ENCODE measurements around the gene LSAMP. TPM values are rescaled to one million over a fixed set of nuclear protein-coding genes. Genes with fewer than 3 reads are reported as not detected.

Gene LSAMP
- total RNA-seq, 2 donors from 2014 or later: 1.1 to 5.9 TPM

DNA sequence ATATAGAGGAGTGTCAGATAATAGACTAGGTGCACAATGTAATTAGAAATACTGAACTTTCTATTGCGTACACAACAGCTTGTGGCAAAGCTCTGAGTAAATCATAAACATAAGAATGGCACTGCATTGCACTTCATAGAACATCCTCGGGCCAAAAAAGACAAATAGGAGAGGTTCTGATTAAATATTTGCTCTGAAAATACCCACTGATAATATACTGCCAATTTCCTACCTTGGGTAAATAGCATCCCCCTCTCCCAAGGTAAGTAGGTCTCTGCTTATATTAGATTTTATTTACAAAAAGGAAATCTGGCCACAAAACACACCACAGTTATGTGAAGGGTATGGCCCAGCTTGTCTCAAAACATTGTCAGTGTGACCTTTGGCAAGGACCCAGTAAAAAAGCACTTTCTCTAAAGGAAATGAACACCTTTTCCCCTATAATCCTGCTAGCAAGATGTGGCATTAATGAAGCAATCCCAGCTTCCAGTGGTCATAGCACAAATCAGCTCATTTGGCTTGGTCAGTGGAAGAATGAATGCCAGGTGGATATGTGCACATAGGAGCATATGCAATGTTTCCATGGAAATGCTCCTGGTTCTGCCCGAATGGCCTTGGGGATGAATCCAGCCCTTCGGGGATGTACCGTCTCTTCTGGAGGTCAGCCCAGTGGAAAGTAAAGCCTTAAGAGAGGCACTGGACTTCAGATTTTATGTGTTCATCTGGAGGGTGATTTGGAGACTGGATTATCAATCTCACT is 315.9 kb downstream of the LSAMP start:
- Histone ChIP-seq H3K27ac (no peak overlapping the region), H3K27me3 (no peaks in the 10 kb centered on the region), H3K9ac (ENCODE audit: low read depth in 2 of 2, low read length in 2 of 2) (no peak overlapping the region), H3K4me3 (no peak overlapping the region), H3K4me1 (no peaks in the 10 kb centered on the region), H3K9me3 (no peaks in the 10 kb centered on the region), H3K36me3 (no peaks in the 10 kb centered on the region)
- TF ChIP-seq, protein P1, sequence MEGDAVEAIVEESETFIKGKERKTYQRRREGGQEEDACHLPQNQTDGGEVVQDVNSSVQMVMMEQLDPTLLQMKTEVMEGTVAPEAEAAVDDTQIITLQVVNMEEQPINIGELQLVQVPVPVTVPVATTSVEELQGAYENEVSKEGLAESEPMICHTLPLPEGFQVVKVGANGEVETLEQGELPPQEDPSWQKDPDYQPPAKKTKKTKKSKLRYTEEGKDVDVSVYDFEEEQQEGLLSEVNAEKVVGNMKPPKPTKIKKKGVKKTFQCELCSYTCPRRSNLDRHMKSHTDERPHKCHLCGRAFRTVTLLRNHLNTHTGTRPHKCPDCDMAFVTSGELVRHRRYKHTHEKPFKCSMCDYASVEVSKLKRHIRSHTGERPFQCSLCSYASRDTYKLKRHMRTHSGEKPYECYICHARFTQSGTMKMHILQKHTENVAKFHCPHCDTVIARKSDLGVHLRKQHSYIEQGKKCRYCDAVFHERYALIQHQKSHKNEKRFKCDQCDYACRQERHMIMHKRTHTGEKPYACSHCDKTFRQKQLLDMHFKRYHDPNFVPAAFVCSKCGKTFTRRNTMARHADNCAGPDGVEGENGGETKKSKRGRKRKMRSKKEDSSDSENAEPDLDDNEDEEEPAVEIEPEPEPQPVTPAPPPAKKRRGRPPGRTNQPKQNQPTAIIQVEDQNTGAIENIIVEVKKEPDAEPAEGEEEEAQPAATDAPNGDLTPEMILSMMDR (IDR thresholded peaks at IDR 0.05): no peak
- DNase-seq: no peak
- intact Hi-C loops (cut with DNase I): no loop called here

- H3K9me3 ChIP-seq: no peaks in the 10 kb centered on the region
- no peak overlapping the region for H3K4me3 ChIP-seq
- no peaks in the 10 kb centered on the region for H3K27me3 ChIP-seq
- no peak for DNase-seq
- intact Hi-C loops (cut with DNase I): no loop called here
- TF ChIP-seq, protein P1 (IDR thresholded peaks at IDR 0.05): no peak
- no peak overlapping the region for H3K27ac ChIP-seq
- no peak overlapping the region for H3K9ac ChIP-seq (ENCODE audit: low read depth in 2 of 2, low read length in 2 of 2)
- H3K4me1 ChIP-seq: no peaks in the 10 kb centered on the region
- H3K36me3 ChIP-seq: no peaks in the 10 kb centered on the region
Observed at GRCh38 chr3:116127464-116127863, 317.8 kb downstream of the LSAMP start.

DNA sequence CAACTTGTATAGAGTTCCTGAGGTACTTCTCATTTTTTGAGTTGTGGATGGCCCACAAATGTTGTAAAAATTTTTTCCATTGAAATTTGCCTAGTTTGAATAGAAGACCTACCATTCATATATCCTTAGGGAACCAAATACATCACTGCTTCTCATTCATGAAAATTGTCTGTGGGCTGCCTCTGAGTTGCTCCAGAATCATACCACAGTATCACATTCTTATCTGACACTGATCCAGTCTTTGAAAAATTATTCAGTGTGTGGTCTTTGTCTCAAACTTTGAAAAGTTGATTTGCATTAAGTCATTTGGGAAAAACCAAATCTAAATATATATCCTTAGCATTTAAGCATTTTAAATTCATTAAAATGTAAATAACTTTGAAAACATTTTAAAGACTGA is 321.1 kb downstream of the LSAMP start:
- no peak overlapping the region for H3K27ac ChIP-seq
- H3K27me3 ChIP-seq: no peaks in the 10 kb centered on the region
- TF ChIP-seq, protein P1 (IDR thresholded peaks at IDR 0.05): no peak
- H3K9me3 ChIP-seq: no peaks in the 10 kb centered on the region
- DNase-seq: no peak
- no peak overlapping the region for H3K9ac ChIP-seq (ENCODE audit: low read depth in 2 of 2, low read length in 2 of 2)
- H3K4me3 ChIP-seq: no peak overlapping the region
- intact Hi-C loops (cut with DNase I): no loop called here
- H3K36me3 ChIP-seq: no peaks in the 10 kb centered on the region
- H3K4me1 ChIP-seq: no peaks in the 10 kb centered on the region

DNA sequence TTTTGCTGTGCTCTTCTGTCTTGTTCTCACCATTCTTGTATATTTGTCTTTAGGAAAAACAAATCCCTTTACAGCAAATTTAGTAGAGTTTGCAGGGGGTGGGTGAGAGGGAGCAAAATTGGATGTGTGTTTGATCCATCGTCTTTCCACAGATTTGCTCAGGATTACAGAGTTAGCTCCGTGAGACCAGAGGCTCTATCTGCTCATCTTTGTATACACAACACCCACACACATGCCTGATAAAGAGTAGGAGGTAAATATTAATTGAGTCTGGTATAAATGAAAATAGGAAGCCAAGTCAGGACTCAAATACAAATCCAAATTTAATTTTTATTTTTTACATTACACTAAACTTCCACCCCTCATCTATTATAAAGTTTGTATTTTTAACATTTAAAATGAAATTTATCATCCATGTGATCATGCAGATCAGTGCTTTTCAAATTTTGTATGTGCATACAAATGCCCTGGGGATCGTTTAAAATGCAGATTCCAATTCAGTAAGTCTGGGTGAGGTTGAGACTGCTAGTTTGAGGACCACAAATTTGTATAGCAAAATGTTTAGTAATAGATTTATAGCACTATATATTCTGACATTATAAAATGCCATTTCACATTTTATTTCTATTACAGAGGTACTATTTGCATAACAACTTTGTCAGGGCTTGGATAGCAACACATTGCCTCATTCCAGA is 326.7 kb downstream of the LSAMP start:
- no peaks in the 10 kb centered on the region for H3K4me1 ChIP-seq
- H3K36me3 ChIP-seq: no peaks in the 10 kb centered on the region
- TF ChIP-seq, protein P1 (IDR thresholded peaks at IDR 0.05): no peak
- intact Hi-C loops (cut with DNase I): no loop called here
- H3K4me3 ChIP-seq: no peak overlapping the region
- no peak overlapping the region for H3K9ac ChIP-seq (ENCODE audit: low read depth in 2 of 2, low read length in 2 of 2)
- H3K27me3 ChIP-seq: no peaks in the 10 kb centered on the region
- no peaks in the 10 kb centered on the region for H3K9me3 ChIP-seq
- no peak for DNase-seq
- H3K27ac ChIP-seq: no peak overlapping the region

- no peak for DNase-seq
- Histone ChIP-seq H3K27me3 (no peaks in the 10 kb centered on the region), H3K9ac (ENCODE audit: low read depth in 2 of 2, low read length in 2 of 2) (no peak overlapping the region), H3K27ac (no peak overlapping the region), H3K36me3 (no peaks in the 10 kb centered on the region), H3K4me1 (no peaks in the 10 kb centered on the region), H3K4me3 (no peak overlapping the region), H3K9me3 (no peaks in the 10 kb centered on the region)
- intact Hi-C loops (cut with DNase I): no loop called here
- TF ChIP-seq, protein P1 (IDR thresholded peaks at IDR 0.05): no peak
Observed at GRCh38 chr3:116114586-116114985, 330.7 kb downstream of the LSAMP start.

All from colonic mucosa (tissue), 4 donors.